ENCODE results near the gene TOMM20L. TPM values are rescaled to one million over a fixed set of nuclear protein-coding genes. Genes with fewer than 3 reads are reported as not detected.

TOMM20L gene
- total and polyA plus RNA-seq, 2 of the 13 experiments (the other 11 are each of a cell fraction or from before 2014, with no cell fraction given): 0.46 TPM; not detected in 1

DNA sequence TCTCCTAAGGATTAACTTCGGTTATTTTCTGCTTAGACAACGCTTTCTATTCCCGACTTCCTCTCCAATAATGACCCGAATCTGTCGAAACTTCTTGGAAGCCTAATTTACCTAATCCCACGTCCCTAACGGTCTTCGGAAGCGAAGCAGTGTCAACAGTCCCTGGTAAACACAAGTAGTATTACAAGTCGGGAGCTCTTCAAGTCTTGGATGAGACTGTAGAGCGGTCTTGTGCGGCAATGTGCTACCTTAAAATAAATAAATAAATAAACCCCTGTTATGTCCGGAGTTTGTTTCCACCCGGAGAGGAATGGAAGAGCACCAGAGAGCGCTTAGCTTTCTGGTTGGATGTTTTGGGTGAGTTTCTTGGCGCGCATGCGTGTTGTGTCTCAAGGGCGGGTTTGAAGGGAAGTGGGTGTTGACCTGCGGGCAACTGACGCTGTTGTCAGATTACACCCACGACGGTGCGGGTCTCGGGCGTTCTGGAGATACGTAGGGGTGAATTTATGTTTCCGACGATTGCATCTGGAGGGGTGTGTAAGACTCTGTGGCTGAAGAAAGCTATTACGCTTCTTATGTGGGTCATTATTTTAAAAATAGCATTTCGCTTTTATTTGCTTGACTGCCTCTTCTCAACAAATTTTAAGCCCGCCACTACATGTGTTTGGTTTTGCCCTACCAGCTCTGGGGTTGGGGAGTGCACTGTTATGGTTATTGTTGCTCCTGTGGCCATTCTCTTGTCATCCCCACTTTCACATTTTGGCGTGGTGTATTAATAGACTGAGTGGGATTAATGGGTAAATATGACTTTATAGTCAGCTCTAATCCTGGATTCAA is 31.8 kb downstream of the TOMM20L start, which contains the start of the genes KIAA0586 and TIMM9 (continued):
- TF ChIP-seq ZNF737 (CRISPR knock-in tag; IDR thresholded peaks at IDR 0.05; ENCODE audit: borderline replicate concordance): no peak
- TF ChIP-seq, protein P1, sequence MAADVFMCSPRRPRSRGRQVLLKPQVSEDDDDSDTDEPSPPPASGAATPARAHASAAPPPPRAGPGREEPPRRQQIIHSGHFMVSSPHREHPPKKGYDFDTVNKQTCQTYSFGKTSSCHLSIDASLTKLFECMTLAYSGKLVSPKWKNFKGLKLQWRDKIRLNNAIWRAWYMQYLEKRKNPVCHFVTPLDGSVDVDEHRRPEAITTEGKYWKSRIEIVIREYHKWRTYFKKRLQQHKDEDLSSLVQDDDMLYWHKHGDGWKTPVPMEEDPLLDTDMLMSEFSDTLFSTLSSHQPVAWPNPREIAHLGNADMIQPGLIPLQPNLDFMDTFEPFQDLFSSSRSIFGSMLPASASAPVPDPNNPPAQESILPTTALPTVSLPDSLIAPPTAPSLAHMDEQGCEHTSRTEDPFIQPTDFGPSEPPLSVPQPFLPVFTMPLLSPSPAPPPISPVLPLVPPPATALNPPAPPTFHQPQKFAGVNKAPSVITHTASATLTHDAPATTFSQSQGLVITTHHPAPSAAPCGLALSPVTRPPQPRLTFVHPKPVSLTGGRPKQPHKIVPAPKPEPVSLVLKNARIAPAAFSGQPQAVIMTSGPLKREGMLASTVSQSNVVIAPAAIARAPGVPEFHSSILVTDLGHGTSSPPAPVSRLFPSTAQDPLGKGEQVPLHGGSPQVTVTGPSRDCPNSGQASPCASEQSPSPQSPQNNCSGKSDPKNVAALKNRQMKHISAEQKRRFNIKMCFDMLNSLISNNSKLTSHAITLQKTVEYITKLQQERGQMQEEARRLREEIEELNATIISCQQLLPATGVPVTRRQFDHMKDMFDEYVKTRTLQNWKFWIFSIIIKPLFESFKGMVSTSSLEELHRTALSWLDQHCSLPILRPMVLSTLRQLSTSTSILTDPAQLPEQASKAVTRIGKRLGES (CRISPR knock-in tag; IDR thresholded peaks at IDR 0.05; ENCODE audit: borderline replicate concordance): peak; percentile 4; the same call in 1 of the 2 replicates
- no peak for TF ChIP-seq CERS6 (CRISPR knock-in tag; IDR thresholded peaks at IDR 0.05)
- TF ChIP-seq ZNF530 (CRISPR knock-in tag; IDR thresholded peaks at IDR 0.05; ENCODE audit: low read depth): no peak
- peak; percentile 99 for TF ChIP-seq ASH2L (IDR thresholded peaks at IDR 0.05; ENCODE audit: insufficient read length, low read depth, low read length)
- no peak for TF ChIP-seq CREBL2 (CRISPR knock-in tag; IDR thresholded peaks at IDR 0.05; ENCODE audit: borderline replicate concordance)
- TF ChIP-seq AGO2 (optimal IDR thresholded peaks at IDR 0.05; ENCODE audit: low read depth, low read length): no peak
- TF ChIP-seq PAX8 (CRISPR knock-in tag; IDR thresholded peaks at IDR 0.05; ENCODE audit: borderline replicate concordance): no peak
- TF ChIP-seq ELF3 (CRISPR knock-in tag; IDR thresholded peaks at IDR 0.05): peak; percentile 63; the same call in 1 of the 2 replicates
- TF ChIP-seq ZFAT (CRISPR knock-in tag; conservative IDR thresholded peaks at IDR 0.05): peak; percentile 100
- TF ChIP-seq RARA (CRISPR knock-in tag; IDR thresholded peaks at IDR 0.05): no peak
- TF ChIP-seq ZNF615 (CRISPR knock-in tag; IDR thresholded peaks at IDR 0.05; ENCODE audit: borderline replicate concordance): no peak
- TF ChIP-seq SKI (IDR thresholded peaks at IDR 0.05; ENCODE audit: partially characterized antibody): no peak
- TF ChIP-seq, protein P2, sequence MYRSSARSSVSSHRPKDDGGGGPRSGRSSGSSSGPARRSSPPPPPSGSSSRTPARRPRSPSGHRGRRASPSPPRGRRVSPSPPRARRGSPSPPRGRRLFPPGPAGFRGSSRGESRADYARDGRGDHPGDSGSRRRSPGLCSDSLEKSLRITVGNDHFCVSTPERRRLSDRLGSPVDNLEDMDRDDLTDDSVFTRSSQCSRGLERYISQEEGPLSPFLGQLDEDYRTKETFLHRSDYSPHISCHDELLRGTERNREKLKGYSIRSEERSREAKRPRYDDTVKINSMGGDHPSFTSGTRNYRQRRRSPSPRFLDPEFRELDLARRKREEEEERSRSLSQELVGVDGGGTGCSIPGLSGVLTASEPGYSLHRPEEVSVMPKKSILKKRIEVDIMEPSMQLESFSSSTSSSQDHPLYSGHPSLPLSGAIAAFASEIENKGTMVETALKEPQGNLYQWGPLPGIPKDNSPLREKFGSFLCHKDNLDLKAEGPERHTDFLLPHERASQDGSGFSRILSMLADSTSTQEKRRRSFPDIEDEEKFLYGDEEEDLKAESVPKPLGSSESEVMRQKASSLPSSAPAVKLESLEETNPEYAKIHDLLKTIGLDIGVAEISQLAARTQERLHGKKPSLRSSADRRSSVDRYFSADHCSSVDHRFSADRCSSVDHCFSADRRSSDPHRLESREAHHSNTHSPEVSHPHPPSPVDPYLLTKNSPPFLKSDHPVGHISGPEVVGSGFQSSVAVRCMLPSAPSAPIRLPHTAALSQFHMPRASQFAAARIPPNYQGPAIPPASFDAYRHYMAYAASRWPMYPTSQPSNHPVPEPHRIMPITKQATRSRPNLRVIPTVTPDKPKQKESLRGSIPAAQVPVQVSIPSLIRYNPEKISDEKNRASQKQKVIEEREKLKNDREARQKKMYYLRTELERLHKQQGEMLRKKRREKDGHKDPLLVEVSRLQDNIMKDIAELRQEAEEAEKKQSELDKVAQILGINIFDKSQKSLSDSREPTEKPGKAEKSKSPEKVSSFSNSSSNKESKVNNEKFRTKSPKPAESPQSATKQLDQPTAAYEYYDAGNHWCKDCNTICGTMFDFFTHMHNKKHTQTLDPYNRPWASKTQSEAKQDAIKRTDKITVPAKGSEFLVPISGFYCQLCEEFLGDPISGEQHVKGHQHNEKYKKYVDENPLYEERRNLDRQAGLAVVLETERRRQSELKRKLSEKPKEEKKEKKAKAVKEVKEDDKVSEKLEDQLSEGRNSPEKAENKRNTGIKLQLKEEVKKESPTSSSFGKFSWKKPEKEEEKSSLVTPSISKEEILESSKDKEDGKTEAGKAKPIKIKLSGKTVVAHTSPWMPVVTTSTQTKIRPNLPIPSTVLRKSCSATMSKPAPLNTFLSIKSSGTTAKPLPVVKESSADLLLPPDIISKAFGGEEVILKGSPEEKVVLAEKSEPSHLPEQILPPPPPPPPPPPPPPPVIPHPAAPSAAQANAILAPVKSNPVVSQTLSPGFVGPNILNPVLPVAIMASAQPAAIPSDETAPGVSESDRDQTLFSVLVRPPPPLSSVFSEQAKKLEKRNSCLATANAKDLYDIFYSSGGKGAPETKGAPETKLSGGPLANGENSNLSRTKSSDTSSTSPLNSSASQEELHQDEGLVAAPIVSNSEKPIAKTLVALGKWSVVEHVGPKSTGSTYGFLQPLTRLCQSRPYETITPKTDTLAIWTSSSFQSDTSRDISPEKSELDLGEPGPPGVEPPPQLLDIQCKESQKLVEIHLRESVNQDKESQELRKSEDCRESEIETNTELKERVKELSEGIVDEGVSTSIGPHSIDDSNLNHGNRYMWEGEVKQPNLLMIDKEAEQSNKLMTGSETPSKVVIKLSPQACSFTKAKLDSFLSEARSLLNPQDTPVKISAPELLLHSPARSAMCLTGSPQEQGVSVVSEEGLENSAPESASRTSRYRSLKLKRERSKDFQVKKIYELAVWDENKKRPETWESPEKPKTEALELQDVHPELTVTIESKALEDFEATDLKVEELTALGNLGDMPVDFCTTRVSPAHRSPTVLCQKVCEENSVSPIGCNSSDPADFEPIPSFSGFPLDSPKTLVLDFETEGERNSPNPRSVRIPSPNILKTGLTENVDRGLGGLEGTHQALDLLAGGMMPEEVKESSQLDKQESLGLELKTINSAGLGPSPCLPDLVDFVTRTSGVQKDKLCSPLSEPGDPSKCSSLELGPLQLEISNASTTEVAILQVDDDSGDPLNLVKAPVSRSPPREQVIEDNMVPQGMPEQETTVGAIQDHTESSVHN (CRISPR knock-in tag; IDR thresholded peaks at IDR 0.05): no peak
- peak; percentile 79; the same call in 1 of the 2 replicates for TF ChIP-seq ADNP (CRISPR knock-in tag; IDR thresholded peaks at IDR 0.05)

All from HepG2 (cell line).